HG03342 (cell line): ENCODE results near the gene UNC13B.

ENCODE experiments used
- ATAC-seq: cut with Tn5 transposase; IDR thresholded peaks from one replicate; pipeline ENCODE4 v1.9.1; 2021; ENCODE audit warnings: mild to moderate bottlenecking, moderate library complexity; ENCODE audit not compliant: unreplicated experiment

Gene UNC13B

GRCh38 chr9:35318741-35319140 is 156.9 kb downstream of the UNC13B start:
- ATAC-seq: no peak

GRCh38 chr9:35322075-35322885 is 160.5 kb downstream of the UNC13B start:
- no peak for ATAC-seq

- no peak for ATAC-seq
Observed at GRCh38 chr9:35324966-35325365, 163.2 kb downstream of the UNC13B start.

GRCh38 chr9:35333551-35333950 is 171.7 kb downstream of the UNC13B start:
- no peak for ATAC-seq

GRCh38 chr9:35335164-35335563 is 173.4 kb downstream of the UNC13B start:
- no peak for ATAC-seq

- ATAC-seq: no peak
Observed at GRCh38 chr9:35338086-35338485, 176.3 kb downstream of the UNC13B start.

- no peak for ATAC-seq
Observed at GRCh38 chr9:35338561-35339274, 176.9 kb downstream of the UNC13B start.

- ATAC-seq: no peak
Observed at GRCh38 chr9:35340046-35340445, 178.2 kb downstream of the UNC13B start.

GRCh38 chr9:35341021-35341420 is 179.2 kb downstream of the UNC13B start:
- ATAC-seq: no peak

GRCh38 chr9:35341585-35341984 is 179.8 kb downstream of the UNC13B start:
- no peak for ATAC-seq

GRCh38 chr9:35342221-35342958 is 180.6 kb downstream of the UNC13B start:
- ATAC-seq: no peak

GRCh38 chr9:35348109-35348508 is 186.3 kb downstream of the UNC13B start:
- ATAC-seq: no peak

GRCh38 chr9:35349287-35349990 is 187.6 kb downstream of the UNC13B start:
- no peak for ATAC-seq

GRCh38 chr9:35350212-35350611 is 188.4 kb downstream of the UNC13B start:
- no peak for ATAC-seq

GRCh38 chr9:35350827-35351549 is 189.2 kb downstream of the UNC13B start:
- no peak for ATAC-seq

- ATAC-seq: no peak
Observed at GRCh38 chr9:35353731-35354365, 192.0 kb downstream of the UNC13B start.

- ATAC-seq: no peak
Observed at GRCh38 chr9:35355939-35356338, 194.1 kb downstream of the UNC13B start.

GRCh38 chr9:35357116-35357515 is 195.3 kb downstream of the UNC13B start:
- ATAC-seq: no peak

GRCh38 chr9:35357826-35358225 is 196.0 kb downstream of the UNC13B start:
- no peak for ATAC-seq
